GM12892 (cell line): ENCODE results near the gene SNX10.

Experiments used
- POLR2A ChIP-seq: IDR thresholded peaks from 2 replicates; pipeline ENCODE4 v1.6.1; 2011; ENCODE audit warnings: low read depth, low read length, control low read depth
- POLR2AphosphoS5 ChIP-seq: IDR thresholded peaks from 2 replicates; pipeline ENCODE4 v1.6.1; 2011; ENCODE audit warnings: low read depth, low read length, control low read depth

- TF ChIP-seq POLR2A (no peak), POLR2AphosphoS5 (no peak)
Measured at GRCh38 chr7:26265065-26265464, 26.6 kb upstream of the SNX10 start.
